Measurements from ENCODE around the gene EMC6. TPM values are rescaled to one million over a fixed set of nuclear protein-coding genes. Genes with fewer than 3 reads are reported as not detected.

Gene EMC6
- total RNA-seq, 1 experiment from 2014 or later = 38.2 TPM

GRCh38 chr17:3689262-3690093, 20.9 kb downstream of the EMC6 start:
- BruUV-seq (replicated peaks) = no TSS peak
- no peak overlapping the region for H3K4me3 Mint-ChIP-seq (ENCODE audit: low read depth, unreplicated experiment)
- CTCF ChIA-PET = no interaction called here
- intact Hi-C loops (cut with micrococcal nuclease; ENCODE audit: unreplicated experiment) = no loop called here
- no peaks in the 10 kb centered on the region for H3K9me3 Mint-ChIP-seq (ENCODE audit: low read depth, unreplicated experiment)
- no peaks in the 10 kb centered on the region for H3K36me3 Mint-ChIP-seq (ENCODE audit: insufficient read depth, unreplicated experiment)
- no peak overlapping the region for H3K27ac Mint-ChIP-seq (ENCODE audit: unreplicated experiment)
- no peaks in the 10 kb centered on the region for H3K27me3 Mint-ChIP-seq (ENCODE audit: unreplicated experiment)
- no peaks in the 10 kb centered on the region for H3K4me1 Mint-ChIP-seq (ENCODE audit: low read depth, unreplicated experiment)
- no peak for TF ChIP-seq CTCF (IDR thresholded peaks at IDR 0.05; ENCODE audit: unreplicated experiment)
- DNase-seq = no peak

- CTCF ChIA-PET = interaction anchor here (0.6 kb wide), 1 partner anchor 90 kb away, joined by 3 read pairs; no protein-coding TSS in a partner anchor
- no peak for TF ChIP-seq CTCF (IDR thresholded peaks at IDR 0.05; ENCODE audit: unreplicated experiment)
- no peak for DNase-seq
- no peaks in the 10 kb centered on the region for H3K27me3 Mint-ChIP-seq (ENCODE audit: unreplicated experiment)
- H3K36me3 Mint-ChIP-seq (ENCODE audit: insufficient read depth, unreplicated experiment) = peaks cover 6% of the 10 kb centered on the region
- no peak overlapping the region for H3K27ac Mint-ChIP-seq (ENCODE audit: unreplicated experiment)
- no peaks in the 10 kb centered on the region for H3K4me1 Mint-ChIP-seq (ENCODE audit: low read depth, unreplicated experiment)
- no peak overlapping the region for H3K4me3 Mint-ChIP-seq (ENCODE audit: low read depth, unreplicated experiment)
- BruUV-seq (replicated peaks) = no TSS peak
- no peaks in the 10 kb centered on the region for H3K9me3 Mint-ChIP-seq (ENCODE audit: low read depth, unreplicated experiment)
- intact Hi-C loops (cut with micrococcal nuclease; ENCODE audit: unreplicated experiment) = no loop called here
Measured at GRCh38 chr17:3690094-3690715, 21.6 kb downstream of the EMC6 start.

GRCh38 chr17:3691617-3692067, 23.0 kb downstream of the EMC6 start:
- no peak for TF ChIP-seq CTCF (IDR thresholded peaks at IDR 0.05; ENCODE audit: unreplicated experiment)
- H3K27ac Mint-ChIP-seq (ENCODE audit: unreplicated experiment) = no peak overlapping the region
- H3K36me3 Mint-ChIP-seq (ENCODE audit: insufficient read depth, unreplicated experiment) = peaks cover 19% of the 10 kb centered on the region
- DNase-seq = no peak
- no peaks in the 10 kb centered on the region for H3K9me3 Mint-ChIP-seq (ENCODE audit: low read depth, unreplicated experiment)
- H3K4me1 Mint-ChIP-seq (ENCODE audit: low read depth, unreplicated experiment) = no peaks in the 10 kb centered on the region
- H3K4me3 Mint-ChIP-seq (ENCODE audit: low read depth, unreplicated experiment) = no peak overlapping the region
- CTCF ChIA-PET = interaction anchor here (0.6 kb wide), 1 partner anchor 40 kb away, joined by 3 read pairs; no protein-coding TSS in a partner anchor
- intact Hi-C loops (cut with micrococcal nuclease; ENCODE audit: unreplicated experiment) = no loop called here
- no TSS peak for BruUV-seq (replicated peaks)
- no peaks in the 10 kb centered on the region for H3K27me3 Mint-ChIP-seq (ENCODE audit: unreplicated experiment)

- peaks cover 19% of the 10 kb centered on the region for H3K36me3 Mint-ChIP-seq (ENCODE audit: insufficient read depth, unreplicated experiment)
- H3K27ac Mint-ChIP-seq (ENCODE audit: unreplicated experiment) = no peak overlapping the region
- DNase-seq = no peak
- no peaks in the 10 kb centered on the region for H3K27me3 Mint-ChIP-seq (ENCODE audit: unreplicated experiment)
- CTCF ChIA-PET = no interaction called here
- no peak for TF ChIP-seq CTCF (IDR thresholded peaks at IDR 0.05; ENCODE audit: unreplicated experiment)
- intact Hi-C loops (cut with micrococcal nuclease; ENCODE audit: unreplicated experiment) = no loop called here
- H3K4me3 Mint-ChIP-seq (ENCODE audit: low read depth, unreplicated experiment) = no peak overlapping the region
- no peaks in the 10 kb centered on the region for H3K9me3 Mint-ChIP-seq (ENCODE audit: low read depth, unreplicated experiment)
- no TSS peak for BruUV-seq (replicated peaks)
- no peaks in the 10 kb centered on the region for H3K4me1 Mint-ChIP-seq (ENCODE audit: low read depth, unreplicated experiment)
Measured at GRCh38 chr17:3692346-3692745, 23.7 kb downstream of the EMC6 start.
